Activated naive CD4-positive, alpha-beta T cell treated with anti-CD3 and anti-CD28 coated beads, Interleukin-2, amount 50 U/mL, for 24 hours (primary cell): Measurements from ENCODE around the gene GPC2.
"Not testable (repeated sequence)": the region's sequence is repeated elsewhere in the genome, so short reads cannot be mapped to it uniquely, and the experiment has no call there.

Experiments used
- H3K27ac Mint-ChIP-seq: one replicate; pipeline ENCODE4 v1.8.0; 2021; ENCODE audit warnings: mild to moderate bottlenecking, mixed read lengths
- H3K27me3 Mint-ChIP-seq: one replicate; pipeline ENCODE4 v1.8.0; 2021; ENCODE audit warnings: mixed read lengths
- H3K36me3 Mint-ChIP-seq: one replicate; pipeline ENCODE4 v1.8.0; 2021; ENCODE audit warnings: mixed read lengths
- H3K4me1 Mint-ChIP-seq: one replicate; pipeline ENCODE4 v1.8.0; 2021; ENCODE audit warnings: mixed read lengths
- H3K4me3 Mint-ChIP-seq: one replicate; pipeline ENCODE4 v1.8.0; 2021; ENCODE audit warnings: mild to moderate bottlenecking, mixed read lengths
- H3K9me3 Mint-ChIP-seq: one replicate; pipeline ENCODE4 v1.8.0; 2021; ENCODE audit warnings: mixed read lengths

Gene GPC2

GRCh38 chr7:100177045-100178001, at the start of gene GPC2, which contains the start of gene STAG3:
Gene GPC2 (minus strand): TSS chr7:100177381. CDS start chr7:100177199, 182 bp downstream.
Gene STAG3 (plus strand): TSS chr7:100177918. CDS start chr7:100180557, 2,639 bp downstream.
- Mint-ChIP-seq H3K27ac (peak within 1 kb of the TSS; percentile 62), H3K9me3 (no peaks in the 10 kb centered on the region), H3K4me3 (peak within 1 kb of the TSS; percentile 79), H3K27me3 (no peaks in the 10 kb centered on the region), H3K36me3 (no peaks in the 10 kb centered on the region), H3K4me1 (peaks cover 49% of the 10 kb centered on the region)

- H3K27ac Mint-ChIP-seq: peak overlapping the region; percentile 76
- H3K27me3 Mint-ChIP-seq, H3K36me3 Mint-ChIP-seq, H3K9me3 Mint-ChIP-seq: not testable (repeated sequence)
- peak overlapping the region; percentile 97 for H3K4me3 Mint-ChIP-seq
- peaks cover 59% of the 10 kb centered on the region for H3K4me1 Mint-ChIP-seq
Observed at GRCh38 chr7:100224891-100225290, 47.7 kb upstream of the GPC2 start.

GRCh38 chr7:100223376-100223927, 46.3 kb upstream of the GPC2 start:
- Mint-ChIP-seq H3K4me3 (peak overlapping the region; percentile 97), H3K27ac (peak overlapping the region; percentile 99), H3K4me1 (peaks cover 64% of the 10 kb centered on the region)
- not testable (repeated sequence) for H3K9me3 Mint-ChIP-seq, H3K27me3 Mint-ChIP-seq, H3K36me3 Mint-ChIP-seq

- H3K36me3 Mint-ChIP-seq: peaks cover 4% of the 10 kb centered on the region
- H3K4me1 Mint-ChIP-seq: peaks cover 64% of the 10 kb centered on the region
- no peaks in the 10 kb centered on the region for H3K27me3 Mint-ChIP-seq
- peak overlapping the region; percentile 97 for H3K4me3 Mint-ChIP-seq
- no peaks in the 10 kb centered on the region for H3K9me3 Mint-ChIP-seq
- H3K27ac Mint-ChIP-seq: peak overlapping the region; percentile 99
Observed at GRCh38 chr7:100222445-100223132, 45.4 kb upstream of the GPC2 start.

GRCh38 chr7:100221767-100222444, 44.7 kb upstream of the GPC2 start:
- Mint-ChIP-seq H3K4me1 (peaks cover 66% of the 10 kb centered on the region), H3K4me3 (peak overlapping the region; percentile 97), H3K36me3 (peaks cover 4% of the 10 kb centered on the region), H3K27me3 (no peaks in the 10 kb centered on the region), H3K9me3 (no peaks in the 10 kb centered on the region), H3K27ac (peak overlapping the region; percentile 99)

- Mint-ChIP-seq H3K9me3 (no peaks in the 10 kb centered on the region), H3K27me3 (no peaks in the 10 kb centered on the region), H3K4me1 (peaks cover 68% of the 10 kb centered on the region), H3K27ac (peak overlapping the region; percentile 99), H3K4me3 (peak overlapping the region; percentile 97), H3K36me3 (peaks cover 4% of the 10 kb centered on the region)
Observed at GRCh38 chr7:100221231-100221718, 44.1 kb upstream of the GPC2 start.

- Mint-ChIP-seq H3K27ac (peak overlapping the region; percentile 99), H3K9me3 (no peaks in the 10 kb centered on the region), H3K4me1 (peaks cover 64% of the 10 kb centered on the region), H3K36me3 (peaks cover 4% of the 10 kb centered on the region), H3K4me3 (peak overlapping the region; percentile 97), H3K27me3 (no peaks in the 10 kb centered on the region)
Observed at GRCh38 chr7:100220586-100221230, 43.5 kb upstream of the GPC2 start.

- not testable (repeated sequence) for H3K27me3 Mint-ChIP-seq, H3K36me3 Mint-ChIP-seq, H3K9me3 Mint-ChIP-seq
- peak within 1 kb of the TSS; percentile 97 for H3K4me3 Mint-ChIP-seq
- H3K27ac Mint-ChIP-seq: peak within 1 kb of the TSS; percentile 99
- H3K4me1 Mint-ChIP-seq: peaks cover 64% of the 10 kb centered on the region
Observed at GRCh38 chr7:100219801-100220585, 42.8 kb upstream of the GPC2 start, which contains the start of gene PVRIG. Gene PVRIG (plus strand): TSS chr7:100219949. CDS start chr7:100219971, 22 bp downstream.

- Mint-ChIP-seq H3K27me3 (no peaks in the 10 kb centered on the region), H3K27ac (peak overlapping the region; percentile 99), H3K36me3 (peaks cover 4% of the 10 kb centered on the region), H3K4me3 (peak overlapping the region; percentile 97), H3K4me1 (peaks cover 64% of the 10 kb centered on the region), H3K9me3 (no peaks in the 10 kb centered on the region)
Observed at GRCh38 chr7:100219271-100219737, 42.1 kb upstream of the GPC2 start.

GRCh38 chr7:100217934-100218333, 40.8 kb upstream of the GPC2 start:
- not testable (repeated sequence) for H3K36me3 Mint-ChIP-seq, H3K9me3 Mint-ChIP-seq, H3K27me3 Mint-ChIP-seq
- peaks cover 60% of the 10 kb centered on the region for H3K4me1 Mint-ChIP-seq
- H3K4me3 Mint-ChIP-seq: peak overlapping the region; percentile 84
- peak overlapping the region; percentile 46 for H3K27ac Mint-ChIP-seq

GRCh38 chr7:100215895-100216294, 38.7 kb upstream of the GPC2 start:
- H3K36me3 Mint-ChIP-seq: no peaks in the 10 kb centered on the region
- H3K9me3 Mint-ChIP-seq: no peaks in the 10 kb centered on the region
- no peak overlapping the region for H3K4me3 Mint-ChIP-seq
- H3K27me3 Mint-ChIP-seq: no peaks in the 10 kb centered on the region
- H3K4me1 Mint-ChIP-seq: peaks cover 60% of the 10 kb centered on the region
- peak overlapping the region; percentile 37 for H3K27ac Mint-ChIP-seq

GRCh38 chr7:100214356-100214755, 37.2 kb upstream of the GPC2 start:
- H3K36me3 Mint-ChIP-seq, H3K9me3 Mint-ChIP-seq, H3K27me3 Mint-ChIP-seq, H3K4me3 Mint-ChIP-seq: not testable (repeated sequence)
- H3K4me1 Mint-ChIP-seq: peaks cover 75% of the 10 kb centered on the region
- peak overlapping the region; percentile 26 for H3K27ac Mint-ChIP-seq

- Mint-ChIP-seq H3K9me3 (no peaks in the 10 kb centered on the region), H3K4me1 (peaks cover 75% of the 10 kb centered on the region), H3K36me3 (peaks cover 2% of the 10 kb centered on the region), H3K27me3 (no peaks in the 10 kb centered on the region), H3K27ac (peak overlapping the region; percentile 62), H3K4me3 (no peak overlapping the region)
Observed at GRCh38 chr7:100213672-100214071, 36.5 kb upstream of the GPC2 start.
